ENCODE measurements around the gene MKX. TPM values are rescaled to one million over a fixed set of nuclear protein-coding genes. Genes with fewer than 3 reads are reported as not detected.

MKX gene
- 0.40 TPM for polyA plus RNA-seq
- long read RNA-seq, donor 1, result 0 reads
- long read RNA-seq, donor 2, result 0 reads
- long read RNA-seq, donor 3, result 0 reads
- long read RNA-seq, donor 4, result 0 reads
- long read RNA-seq, donor 5, result 0 reads
- long read RNA-seq, donor 6, result 0 reads
- long read RNA-seq, donor 7, result 0 reads
- long read RNA-seq, donor 8, result 0 reads
- long read RNA-seq, donor 9, result 0 reads
- long read RNA-seq, donor 10, result 0 reads
- long read RNA-seq, donor 11, result 0 reads

- WGBS (ENCODE audit: insufficient coverage, low lambda C conversion rate), result no CpG with 5 or more reads among the region's 69 CpGs
- peaks cover 28% of the 10 kb centered on the region for H3K9me3 ChIP-seq (ENCODE audit: control insufficient read depth, low read depth, low read length)
- peak within 1 kb of the TSS; percentile 24 for H3K4me3 ChIP-seq (ENCODE audit: low read length)
- H3K27me3 ChIP-seq (ENCODE audit: control insufficient read depth, insufficient read depth, low read length), result peaks cover 83% of the 10 kb centered on the region
- peak; percentile 9 to 46 for DNase-seq
- no peaks in the 10 kb centered on the region for H3K36me3 ChIP-seq (ENCODE audit: control insufficient read depth, insufficient read depth, low read length)
- H3K4me1 ChIP-seq (ENCODE audit: control insufficient read depth, insufficient read depth, low read length), result peaks cover 13% of the 10 kb centered on the region
- H3K27ac ChIP-seq (ENCODE audit: low read length), result no peak within 1 kb of the TSS
Measured at GRCh38 chr10:27745732-27746396, at the start of gene MKX. Gene MKX (minus strand): TSS chr10:27745819. CDS start chr10:27743415, 2,404 bp downstream.

- no peaks in the 10 kb centered on the region for H3K9me3 ChIP-seq (ENCODE audit: control insufficient read depth, low read depth, low read length)
- H3K4me3 ChIP-seq (ENCODE audit: low read length), result no peak overlapping the region
- no peak for DNase-seq
- no peaks in the 10 kb centered on the region for H3K4me1 ChIP-seq (ENCODE audit: control insufficient read depth, insufficient read depth, low read length)
- H3K27me3 ChIP-seq (ENCODE audit: control insufficient read depth, insufficient read depth, low read length), result no peaks in the 10 kb centered on the region
- no CpG with 5 or more reads among the region's 1 CpG for WGBS (ENCODE audit: insufficient coverage, low lambda C conversion rate)
- H3K36me3 ChIP-seq (ENCODE audit: control insufficient read depth, insufficient read depth, low read length), result no peaks in the 10 kb centered on the region
- H3K27ac ChIP-seq (ENCODE audit: low read length), result no peak overlapping the region
Measured at GRCh38 chr10:27794157-27794556, 48.5 kb upstream of the MKX start.

- no CpG with 5 or more reads among the region's 2 CpGs for WGBS (ENCODE audit: insufficient coverage, low lambda C conversion rate)
- no peaks in the 10 kb centered on the region for H3K4me1 ChIP-seq (ENCODE audit: control insufficient read depth, insufficient read depth, low read length)
- no peak overlapping the region for H3K27ac ChIP-seq (ENCODE audit: low read length)
- no peak for DNase-seq
- H3K36me3 ChIP-seq (ENCODE audit: control insufficient read depth, insufficient read depth, low read length), result no peaks in the 10 kb centered on the region
- no peak overlapping the region for H3K4me3 ChIP-seq (ENCODE audit: low read length)
- no peaks in the 10 kb centered on the region for H3K27me3 ChIP-seq (ENCODE audit: control insufficient read depth, insufficient read depth, low read length)
- H3K9me3 ChIP-seq (ENCODE audit: control insufficient read depth, low read depth, low read length), result no peaks in the 10 kb centered on the region
Measured at GRCh38 chr10:27792216-27792615, 46.6 kb upstream of the MKX start.

- H3K4me1 ChIP-seq (ENCODE audit: control insufficient read depth, insufficient read depth, low read length), result no peaks in the 10 kb centered on the region
- H3K36me3 ChIP-seq (ENCODE audit: control insufficient read depth, insufficient read depth, low read length), result no peaks in the 10 kb centered on the region
- no peak for DNase-seq
- no peak overlapping the region for H3K4me3 ChIP-seq (ENCODE audit: low read length)
- H3K27ac ChIP-seq (ENCODE audit: low read length), result no peak overlapping the region
- no peaks in the 10 kb centered on the region for H3K9me3 ChIP-seq (ENCODE audit: control insufficient read depth, low read depth, low read length)
- H3K27me3 ChIP-seq (ENCODE audit: control insufficient read depth, insufficient read depth, low read length), result no peaks in the 10 kb centered on the region
- no CpG with 5 or more reads among the region's 2 CpGs for WGBS (ENCODE audit: insufficient coverage, low lambda C conversion rate)
Measured at GRCh38 chr10:27784272-27784671, 38.7 kb upstream of the MKX start.

GRCh38 chr10:27783660-27784059 is 38.0 kb upstream of the MKX start:
- no peaks in the 10 kb centered on the region for H3K9me3 ChIP-seq (ENCODE audit: control insufficient read depth, low read depth, low read length)
- no peak for DNase-seq
- no peaks in the 10 kb centered on the region for H3K27me3 ChIP-seq (ENCODE audit: control insufficient read depth, insufficient read depth, low read length)
- H3K27ac ChIP-seq (ENCODE audit: low read length), result no peak overlapping the region
- WGBS (ENCODE audit: insufficient coverage, low lambda C conversion rate), result no CpG with 5 or more reads among the region's 1 CpG
- no peak overlapping the region for H3K4me3 ChIP-seq (ENCODE audit: low read length)
- H3K4me1 ChIP-seq (ENCODE audit: control insufficient read depth, insufficient read depth, low read length), result no peaks in the 10 kb centered on the region
- no peaks in the 10 kb centered on the region for H3K36me3 ChIP-seq (ENCODE audit: control insufficient read depth, insufficient read depth, low read length)

- Histone ChIP-seq H3K4me3 (ENCODE audit: low read length) (no peak overlapping the region), H3K36me3 (ENCODE audit: control insufficient read depth, insufficient read depth, low read length) (no peaks in the 10 kb centered on the region), H3K9me3 (ENCODE audit: control insufficient read depth, low read depth, low read length) (no peaks in the 10 kb centered on the region), H3K27me3 (ENCODE audit: control insufficient read depth, insufficient read depth, low read length) (no peaks in the 10 kb centered on the region), H3K27ac (ENCODE audit: low read length) (no peak overlapping the region), H3K4me1 (ENCODE audit: control insufficient read depth, insufficient read depth, low read length) (no peaks in the 10 kb centered on the region)
- 100% methylated on average over 1 of the region's 9 CpGs for WGBS (ENCODE audit: insufficient coverage, low lambda C conversion rate)
- DNase-seq, result no peak
Measured at GRCh38 chr10:27779462-27780015, 33.9 kb upstream of the MKX start.

GRCh38 chr10:27774831-27775230 is 29.2 kb upstream of the MKX start:
- H3K9me3 ChIP-seq (ENCODE audit: control insufficient read depth, low read depth, low read length), result no peaks in the 10 kb centered on the region
- no peaks in the 10 kb centered on the region for H3K27me3 ChIP-seq (ENCODE audit: control insufficient read depth, insufficient read depth, low read length)
- H3K36me3 ChIP-seq (ENCODE audit: control insufficient read depth, insufficient read depth, low read length), result no peaks in the 10 kb centered on the region
- H3K4me3 ChIP-seq (ENCODE audit: low read length), result no peak overlapping the region
- no peaks in the 10 kb centered on the region for H3K4me1 ChIP-seq (ENCODE audit: control insufficient read depth, insufficient read depth, low read length)
- no peak overlapping the region for H3K27ac ChIP-seq (ENCODE audit: low read length)
- WGBS (ENCODE audit: insufficient coverage, low lambda C conversion rate), result no CpG with 5 or more reads among the region's 2 CpGs
- DNase-seq, result no peak

GRCh38 chr10:27771231-27771630 is 25.6 kb upstream of the MKX start:
- no CpG with 5 or more reads among the region's 4 CpGs for WGBS (ENCODE audit: insufficient coverage, low lambda C conversion rate)

GRCh38 chr10:27770181-27770580 is 24.6 kb upstream of the MKX start:
- H3K27me3 ChIP-seq (ENCODE audit: control insufficient read depth, insufficient read depth, low read length), result no peaks in the 10 kb centered on the region
- no peaks in the 10 kb centered on the region for H3K4me1 ChIP-seq (ENCODE audit: control insufficient read depth, insufficient read depth, low read length)
- DNase-seq, result no peak
- H3K4me3 ChIP-seq (ENCODE audit: low read length), result no peak overlapping the region
- no peaks in the 10 kb centered on the region for H3K9me3 ChIP-seq (ENCODE audit: control insufficient read depth, low read depth, low read length)
- 91% methylated on average over 2 of the region's 2 CpGs for WGBS (ENCODE audit: insufficient coverage, low lambda C conversion rate)
- no peak overlapping the region for H3K27ac ChIP-seq (ENCODE audit: low read length)
- H3K36me3 ChIP-seq (ENCODE audit: control insufficient read depth, insufficient read depth, low read length), result no peaks in the 10 kb centered on the region

More at GRCh38 chr10:27771231-27771630, 25.6 kb upstream of the MKX start:
- DNase-seq, result no peak
- Histone ChIP-seq H3K9me3 (ENCODE audit: control insufficient read depth, low read depth, low read length) (no peaks in the 10 kb centered on the region), H3K4me1 (ENCODE audit: control insufficient read depth, insufficient read depth, low read length) (no peaks in the 10 kb centered on the region), H3K27me3 (ENCODE audit: control insufficient read depth, insufficient read depth, low read length) (no peaks in the 10 kb centered on the region), H3K36me3 (ENCODE audit: control insufficient read depth, insufficient read depth, low read length) (no peaks in the 10 kb centered on the region), H3K4me3 (ENCODE audit: low read length) (no peak overlapping the region), H3K27ac (ENCODE audit: low read length) (no peak overlapping the region)

GRCh38 chr10:27760867-27761266 is 15.2 kb upstream of the MKX start:
- Histone ChIP-seq H3K36me3 (ENCODE audit: control insufficient read depth, insufficient read depth, low read length) (no peaks in the 10 kb centered on the region), H3K4me1 (ENCODE audit: control insufficient read depth, insufficient read depth, low read length) (no peaks in the 10 kb centered on the region), H3K4me3 (ENCODE audit: low read length) (no peak overlapping the region), H3K27me3 (ENCODE audit: control insufficient read depth, insufficient read depth, low read length) (peaks cover 6% of the 10 kb centered on the region), H3K27ac (ENCODE audit: low read length) (no peak overlapping the region), H3K9me3 (ENCODE audit: control insufficient read depth, low read depth, low read length) (no peaks in the 10 kb centered on the region)
- DNase-seq, result no peak
- no CpG with 5 or more reads among the region's 5 CpGs for WGBS (ENCODE audit: insufficient coverage, low lambda C conversion rate)

Data from large intestine (tissue), 12 donors.